Endothelial cell of umbilical vein (primary cell): Measurements from ENCODE around the gene CNN1. TPM values are rescaled to one million over a fixed set of nuclear protein-coding genes. Genes with fewer than 3 reads are reported as not detected.

Source experiments
- BruUV-seq: library from RNA; stranded (reverse); fragments of 400-500 nt; replicated peaks from 2 replicates; lab custom pipeline; 2021; lab: Mats Ljungman, UMichigan
- CTCF ChIA-PET: fragments of 300-600, 350-600 bp; sonication (Branson Sonifier 250); formaldehyde crosslinking; loops from one replicate; lab custom pipeline; 2021; ENCODE audit warnings: antibody characterized with exemption, inconsistent platforms; lab: Charles Lee
- POLR2A ChIA-PET: fragments of 300-600, 350-600 bp; sonication (Branson Sonifier 250); formaldehyde crosslinking; loops from one replicate; lab custom pipeline; 2021; ENCODE audit warnings: antibody characterized with exemption, inconsistent platforms; lab: Charles Lee
- DNase-seq: peaks from one replicate; pipeline ENCODE4 v3.0.0-alpha.2; 2011; ENCODE audit warnings: low read depth, low spot score
- FAIRE-seq: peaks from 2 replicates; lab custom pipeline; 2011; peaks lifted over from hg19 to GRCh38; lab: Jason Lieb, UNC
- H2AFZ ChIP-seq: 2 replicates; pipeline ENCODE4 v1.6.0; 2012; ENCODE audit warnings: low read depth, low read length, control low read depth, inconsistent platforms
- H3K27ac ChIP-seq: 2 replicates; pipeline ENCODE4 v1.5.1; 2011; ENCODE audit warnings: low read depth, mild to moderate bottlenecking, control low read depth, low read length, moderate library complexity; ENCODE audit not compliant: insufficient read depth
- H3K27me3 ChIP-seq, 2 experiments: 2 replicates each; pipeline versions ENCODE4 v1.6.0 to v1.6.1; 2011; ENCODE audit warnings: low read length in 2 of 2, mixed read lengths in 1 of 2; ENCODE audit not compliant: control insufficient read depth in 2 of 2, insufficient read depth in 2 of 2
- H3K36me3 ChIP-seq, 2 experiments: 2 replicates in 1 of 2; 3 replicates in 1 of 2; pipeline ENCODE4 v1.5.1; 2011; ENCODE audit warnings: low read length in 2 of 2, mild to moderate bottlenecking in 1 of 2, moderate library complexity in 1 of 2; ENCODE audit not compliant: control insufficient read depth in 2 of 2, insufficient read depth in 2 of 2; ENCODE audit errors: extremely low read depth in 1 of 2
- H3K4me1 ChIP-seq: 3 replicates; pipeline ENCODE4 v1.5.1; 2011; ENCODE audit warnings: mild to moderate bottlenecking, low read length; ENCODE audit not compliant: control insufficient read depth, insufficient read depth; ENCODE audit errors: extremely low read depth
- H3K4me2 ChIP-seq: 2 replicates; pipeline ENCODE4 v1.6.1; 2011; ENCODE audit warnings: low read length, control low read depth, mixed read lengths; ENCODE audit not compliant: insufficient read depth
- H3K4me3 ChIP-seq, 3 experiments: fragments of 200-600 bp in 1 of 3; sonication (generic), shearing (Covaris generic) in 1 of 3; replicated peaks in 1 of 3; 2 replicates each; pipeline ENCODE4 v1.5.1; 2011 to 2016; ENCODE audit warnings: control low read depth in 3 of 3, low read length in 3 of 3, mild to moderate bottlenecking in 2 of 3, inconsistent platforms in 1 of 3, low read depth in 1 of 3, moderate library complexity in 1 of 3; ENCODE audit not compliant: insufficient read depth in 1 of 3
- H3K79me2 ChIP-seq: 2 replicates; pipeline ENCODE4 v1.6.0; 2012; ENCODE audit warnings: low read length, inconsistent platforms; ENCODE audit not compliant: control insufficient read depth, insufficient read depth
- H3K9ac ChIP-seq: replicated peaks from 2 replicates; pipeline ENCODE3; 2011; ENCODE audit warnings: low read length, control low read depth; ENCODE audit not compliant: insufficient read depth; ENCODE audit errors: extremely low read depth
- H3K9me1 ChIP-seq: replicated peaks from 3 replicates; pipeline ENCODE4 v1.6.0; 2011; ENCODE audit warnings: mild to moderate bottlenecking, low read length; ENCODE audit not compliant: control insufficient read depth, insufficient read depth; ENCODE audit errors: extremely low read depth
- H3K9me3 ChIP-seq: replicated peaks from 2 replicates; pipeline ENCODE4 v1.5.1; 2012; ENCODE audit warnings: low read length, inconsistent platforms; ENCODE audit not compliant: control insufficient read depth, insufficient read depth
- H4K20me1 ChIP-seq: replicated peaks from 2 replicates; pipeline ENCODE3; 2011; ENCODE audit warnings: mild to moderate bottlenecking, low read length; ENCODE audit not compliant: control insufficient read depth, insufficient read depth; ENCODE audit errors: extremely low read depth
- EZH2 ChIP-seq: IDR thresholded peaks from 2 replicates; pipeline ENCODE4 v1.6.1; 2012; ENCODE audit warnings: borderline replicate concordance, low read depth, mild to moderate bottlenecking, moderate library complexity, low read length, inconsistent platforms; ENCODE audit not compliant: severe bottlenecking
- FOS ChIP-seq: IDR thresholded peaks from 2 replicates; pipeline ENCODE4 v1.6.1; 2011; ENCODE audit warnings: mild to moderate bottlenecking, low read length, moderate library complexity, borderline replicate concordance; ENCODE audit not compliant: insufficient read depth
- GATA2 ChIP-seq: IDR thresholded peaks from 2 replicates; pipeline ENCODE4 v1.7.0; 2011; ENCODE audit warnings: low read depth, mild to moderate bottlenecking, moderate library complexity, mixed read lengths, low read length; ENCODE audit not compliant: insufficient read length, insufficient read depth
- JUN ChIP-seq: IDR thresholded peaks from 2 replicates; pipeline ENCODE4 v1.6.1; 2011; ENCODE audit warnings: borderline replicate concordance, low read depth; ENCODE audit not compliant: insufficient read length, insufficient read depth
- MAX ChIP-seq: IDR thresholded peaks from 2 replicates; pipeline ENCODE4 v1.6.1; 2011; ENCODE audit not compliant: insufficient read depth, insufficient read length
- MYC ChIP-seq: IDR thresholded peaks from one replicate; pipeline ENCODE4 v1.6.1; 2011; ENCODE audit warnings: mild to moderate bottlenecking, low read depth, low read length
- POLR2A ChIP-seq: IDR thresholded peaks from 2 replicates; pipeline ENCODE4 v1.6.1; 2012; ENCODE audit warnings: low read depth, mild to moderate bottlenecking, control low read depth, low read length
- POLR2AphosphoS5 ChIP-seq: IDR thresholded peaks from 2 replicates; pipeline ENCODE4 v1.6.1; 2012; ENCODE audit warnings: low read depth, mild to moderate bottlenecking, control low read depth, low read length, moderate library complexity; ENCODE audit not compliant: insufficient read depth
- dilution Hi-C: fragments of 300-500 bp; cut with MboI; formaldehyde crosslinking; loops from one replicate; pipeline ENCODE4 v1.15.0; 2019; ENCODE audit warnings: low sequenced_read_pairs; ENCODE audit not compliant: extremely low pct_ligation_motif_present
- intact Hi-C: fragments of 100-400 bp; cut with micrococcal nuclease; formaldehyde crosslinking; loops from one replicate; pipeline ENCODE4 v1.10.0; 2022
- polyA plus RNA-seq, 4 experiments: library from polyadenylated mRNA; depleted of rRNA in 3 of 4; stranded (reverse) in 3 of 4; unstranded in 1 of 4; fragments of >200 nt; gene quantifications; 2 replicates each; pipeline versions ENCODE4 v1.2.1 to v1.2.3, GENCODE V29; 2011 to 2012; ENCODE audit warnings: missing spikeins in 1 of 4
- total RNA-seq: library from RNA; stranded (reverse); gene quantifications from 2 replicates; pipeline ENCODE4 v1.2.3, GENCODE V29; 2021
- TF ChIP-seq, protein P1 (sequence below), 2 donors: IDR thresholded peaks; 1 replicate in 1 of 2; 2 replicates in 1 of 2; pipeline ENCODE4 v1.5.1; 2011; ENCODE audit warnings: low read length in 2 of 2, mild to moderate bottlenecking in 2 of 2, moderate library complexity in 2 of 2, control low read depth in 1 of 2, inconsistent platforms in 1 of 2, low read depth in 1 of 2; ENCODE audit not compliant: insufficient read depth in 1 of 2; ENCODE audit errors: extremely low read depth in 1 of 2

The CNN1 gene
- total and polyA plus RNA-seq, 2 donors (not counting 3 experiments of a cell fraction or from before 2014, with no cell fraction given): 0.76 TPM; not detected in 1

- DNase-seq (no peak), FAIRE-seq (no peak)
- Histone ChIP-seq H3K4me3 (no peak overlapping the region), H3K27me3 (no peaks in the 10 kb centered on the region), H2AFZ (no peak overlapping the region), H3K36me3 (peaks cover 3 to 9% of the 10 kb centered on the region in 2 experiments), H3K4me2 (no peak overlapping the region), H3K79me2 (no peaks in the 10 kb centered on the region), H3K9me1 (no peaks in the 10 kb centered on the region), H3K9me3 (no peaks in the 10 kb centered on the region), H3K4me1 (no peaks in the 10 kb centered on the region), H3K9ac (no peak overlapping the region), H3K27ac (no peak overlapping the region), H4K20me1 (no peaks in the 10 kb centered on the region)
- dilution Hi-C loops (no loop called here), intact Hi-C loops (loop anchor here (5.0 kb wide), 1 partner anchor 42 kb away; the partner anchor contains the start of gene CNN1)
- POLR2A ChIA-PET: no interaction called here
- CTCF ChIA-PET: interaction anchor here (1.2 to 1.6 kb wide), 2 partner anchors 13 to 93 kb away, joined by 3 to 4 read pairs; no protein-coding TSS in a partner anchor
- BruUV-seq: no TSS peak
- TF ChIP-seq, protein P1, sequence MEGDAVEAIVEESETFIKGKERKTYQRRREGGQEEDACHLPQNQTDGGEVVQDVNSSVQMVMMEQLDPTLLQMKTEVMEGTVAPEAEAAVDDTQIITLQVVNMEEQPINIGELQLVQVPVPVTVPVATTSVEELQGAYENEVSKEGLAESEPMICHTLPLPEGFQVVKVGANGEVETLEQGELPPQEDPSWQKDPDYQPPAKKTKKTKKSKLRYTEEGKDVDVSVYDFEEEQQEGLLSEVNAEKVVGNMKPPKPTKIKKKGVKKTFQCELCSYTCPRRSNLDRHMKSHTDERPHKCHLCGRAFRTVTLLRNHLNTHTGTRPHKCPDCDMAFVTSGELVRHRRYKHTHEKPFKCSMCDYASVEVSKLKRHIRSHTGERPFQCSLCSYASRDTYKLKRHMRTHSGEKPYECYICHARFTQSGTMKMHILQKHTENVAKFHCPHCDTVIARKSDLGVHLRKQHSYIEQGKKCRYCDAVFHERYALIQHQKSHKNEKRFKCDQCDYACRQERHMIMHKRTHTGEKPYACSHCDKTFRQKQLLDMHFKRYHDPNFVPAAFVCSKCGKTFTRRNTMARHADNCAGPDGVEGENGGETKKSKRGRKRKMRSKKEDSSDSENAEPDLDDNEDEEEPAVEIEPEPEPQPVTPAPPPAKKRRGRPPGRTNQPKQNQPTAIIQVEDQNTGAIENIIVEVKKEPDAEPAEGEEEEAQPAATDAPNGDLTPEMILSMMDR (IDR thresholded peaks at IDR 0.05; ENCODE audit: extremely low read depth in 1 of 2, insufficient read depth in 1 of 2, low read depth in 1 of 2, low read length in 2 of 2): no peak
- TF ChIP-seq JUN (no peak), GATA2 (no peak)
Observed at GRCh38 chr19:11495481-11495880, 43.2 kb upstream of the CNN1 start.

DNA sequence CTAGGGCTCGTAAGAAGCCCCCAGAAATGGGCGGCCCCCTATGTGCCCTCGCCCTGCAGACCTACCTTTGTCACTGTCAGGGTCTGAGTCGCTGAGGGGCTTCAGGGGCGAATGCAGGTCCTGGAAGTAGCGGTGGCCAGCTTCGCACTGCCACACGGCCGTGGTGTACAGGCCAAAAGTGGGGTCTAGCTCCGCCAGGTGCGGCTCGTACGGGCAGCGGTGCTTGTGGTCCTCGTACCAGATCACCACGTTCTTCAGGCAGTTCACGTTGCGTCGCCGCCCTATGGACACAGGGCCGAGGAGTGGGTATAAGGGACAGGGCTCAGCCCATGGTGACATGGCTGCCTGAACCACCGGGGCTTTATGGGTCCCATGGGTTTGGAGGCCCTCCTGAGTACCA is 42.8 kb upstream of the CNN1 start:
- TF ChIP-seq POLR2A (no peak), EZH2 (no peak), MAX (no peak), POLR2AphosphoS5 (no peak), MYC (no peak), FOS (no peak), GATA2 (no peak), JUN (no peak)
- TF ChIP-seq, protein P1 (IDR thresholded peaks at IDR 0.05; ENCODE audit: extremely low read depth in 1 of 2, insufficient read depth in 1 of 2, low read depth in 1 of 2, low read length in 2 of 2): no peak
- POLR2A ChIA-PET: no interaction called here
- no peaks in the 10 kb centered on the region for H3K9me3 ChIP-seq
- no peaks in the 10 kb centered on the region for H3K27me3 ChIP-seq
- FAIRE-seq (no peak), DNase-seq (no peak)
- H3K27ac ChIP-seq: no peak overlapping the region
- H4K20me1 ChIP-seq: no peaks in the 10 kb centered on the region
- BruUV-seq: no TSS peak
- peaks cover 3 to 9% of the 10 kb centered on the region in 2 experiments for H3K36me3 ChIP-seq
- no peaks in the 10 kb centered on the region for H3K4me1 ChIP-seq
- no peaks in the 10 kb centered on the region for H3K9me1 ChIP-seq
- CTCF ChIA-PET: interaction anchor here (1.0 to 1.6 kb wide), 3 partner anchors 10 to 92 kb away, joined by 3 to 4 read pairs (median 3); partner anchors contain the start of gene ZNF653
- dilution Hi-C loops: no loop called here
- H3K9ac ChIP-seq: no peak overlapping the region
- H3K4me3 ChIP-seq: no peak overlapping the region
- H3K4me2 ChIP-seq: no peak overlapping the region
- no peak overlapping the region for H2AFZ ChIP-seq
- intact Hi-C loops: loop anchor here (1.0 to 5.0 kb wide), 2 partner anchors 41 to 91 kb away; partner anchors contain the start of gene CNN1
- no peaks in the 10 kb centered on the region for H3K79me2 ChIP-seq
